HepG2 (cell line): ENCODE measurements around the gene KRTAP10-6.

Source experiments
- ATF2 ChIP-seq: sonication (generic); formaldehyde crosslinking; IDR thresholded peaks from 2 replicates; pipeline ENCODE4 v1.4.0; 2020; ENCODE audit warnings: missing genetic modification reagents
- CTCF ChIP-seq: sonication (generic); formaldehyde crosslinking; IDR thresholded peaks from 2 replicates; pipeline ENCODE4 v1.5.0; 2020; ENCODE audit warnings: mild to moderate bottlenecking, missing genetic modification reagents, moderate library complexity
- FOSL2 ChIP-seq: sonication (generic); formaldehyde crosslinking; IDR thresholded peaks from 2 replicates; pipeline ENCODE4 v1.4.0; 2020; ENCODE audit warnings: missing genetic modification reagents
- PTBP1 ChIP-seq: fragments of 200-400 bp; formaldehyde crosslinking; IDR thresholded peaks from 2 replicates; pipeline ENCODE4 v1.6.1; 2018; ENCODE audit warnings: low read length, low read depth; ENCODE audit not compliant: poor library complexity, severe bottlenecking
- SUZ12 ChIP-seq: fragments of 150-350 bp; IDR thresholded peaks from 2 replicates; pipeline ENCODE4 v1.6.1; 2014; ENCODE audit warnings: low read depth, low read length
- ZNF549 ChIP-seq: sonication (generic); formaldehyde crosslinking; IDR thresholded peaks from 2 replicates; pipeline ENCODE4 v1.5.0; 2020; ENCODE audit warnings: missing genetic modification reagents
- ZNF75D ChIP-seq: sonication (generic); formaldehyde crosslinking; IDR thresholded peaks from 2 replicates; pipeline ENCODE4 v1.8.1; 2023; ENCODE audit warnings: missing genetic modification reagents, mild to moderate bottlenecking, borderline replicate concordance
- ZNF788 ChIP-seq: sonication (generic); formaldehyde crosslinking; IDR thresholded peaks from 2 replicates; pipeline ENCODE4 v1.5.0; 2020; ENCODE audit warnings: mild to moderate bottlenecking, missing genetic modification reagents, borderline replicate concordance

- TF ChIP-seq PTBP1 = no peak
- no peak for TF ChIP-seq ZNF549 (CRISPR knock-in tag)
- TF ChIP-seq ZNF788 (CRISPR knock-in tag) = no peak
- no peak for TF ChIP-seq SUZ12
- no peak for TF ChIP-seq CTCF (CRISPR knock-in tag)
- TF ChIP-seq FOSL2 (CRISPR knock-in tag) = no peak
- no peak for TF ChIP-seq ZNF75D
- no peak for TF ChIP-seq ATF2 (CRISPR knock-in tag)
Observed at GRCh38 chr21:44628707-44629391, 36.5 kb upstream of the KRTAP10-6 start.
